HL-60 (cell line): Measurements from ENCODE around the gene FGF18.
A peak's percentile ranks its signal among the peaks of the same experiment; 100 is the strongest.

Source experiments
- DNase-seq, 2 experiments: peaks; one replicate each; pipeline ENCODE4 v3.0.0-alpha.2; 2010 to 2020; ENCODE audit warnings: low read depth in 1 of 2, low spot score in 1 of 2
- H3K27ac ChIP-seq: fragments of 250-450 bp; sonication (Bioruptor Pico); replicated peaks from 2 replicates; pipeline ENCODE4 v1.5.1; 2020; ENCODE audit warnings: mild to moderate bottlenecking, moderate library complexity
- H3K27me3 ChIP-seq: fragments of 250-450 bp; sonication (Bioruptor Pico); 2 replicates; pipeline ENCODE4 v1.5.1; 2021; ENCODE audit warnings: mild to moderate bottlenecking, moderate library complexity; ENCODE audit not compliant: insufficient read depth, poor library complexity, severe bottlenecking
- H3K4me3 ChIP-seq: replicated peaks from 2 replicates; pipeline ENCODE4 v1.5.1; 2011; ENCODE audit warnings: mild to moderate bottlenecking, control low read depth, low read length; ENCODE audit not compliant: insufficient read depth
- GABPA ChIP-seq: IDR thresholded peaks from 2 replicates; pipeline ENCODE4 v1.6.1; 2012; ENCODE audit warnings: low read depth
- POLR2AphosphoS5 ChIP-seq: IDR thresholded peaks from 2 replicates; pipeline ENCODE4 v1.6.1; 2012; ENCODE audit warnings: low read depth
- SPI1 ChIP-seq: IDR thresholded peaks from 2 replicates; pipeline ENCODE4 v1.6.1; 2012; ENCODE audit warnings: low read depth, mild to moderate bottlenecking, borderline replicate concordance
- TF ChIP-seq, protein P1 (sequence below): IDR thresholded peaks from one replicate; pipeline ENCODE4 v1.5.1; 2011; ENCODE audit warnings: low read length, control low read depth, inconsistent platforms; ENCODE audit not compliant: insufficient read depth
- TF ChIP-seq, protein P2 (sequence below): IDR thresholded peaks from 2 replicates; pipeline ENCODE4 v1.6.1; 2012; ENCODE audit warnings: low read depth; ENCODE audit not compliant: insufficient replicate concordance

Gene FGF18

DNA sequence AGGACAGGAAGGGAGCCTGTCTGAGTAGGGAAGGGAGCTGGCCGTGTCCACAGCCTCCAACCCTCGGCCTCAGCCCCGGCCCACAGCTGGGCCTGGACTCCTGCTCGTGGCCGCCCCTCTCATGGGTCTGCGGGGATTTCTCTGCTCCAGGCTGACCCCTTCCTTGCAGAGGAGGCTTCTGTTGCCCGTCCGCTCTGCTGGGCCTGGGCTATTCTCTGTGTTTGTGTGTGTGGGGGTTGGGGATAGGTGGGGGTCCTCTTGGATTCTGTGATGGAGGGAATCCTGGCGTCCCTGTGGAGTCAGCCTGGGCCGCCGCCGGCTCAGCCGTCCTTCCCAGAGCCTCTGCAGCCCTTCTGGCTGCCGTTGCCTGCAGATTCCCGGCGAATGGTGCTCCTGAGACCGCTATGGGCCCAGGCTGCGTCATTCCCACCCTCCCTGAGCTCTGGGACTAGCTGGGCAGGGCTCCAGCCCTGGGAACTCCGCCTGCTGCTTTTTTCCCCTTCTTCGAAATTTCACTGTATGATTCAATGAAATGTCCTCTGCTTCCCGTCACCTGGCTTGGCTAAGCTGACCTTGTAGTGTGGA lies 64.2 kb downstream of the FGF18 start:
- TF ChIP-seq SPI1 (no peak), POLR2AphosphoS5 (no peak), GABPA (no peak)
- TF ChIP-seq, protein P1, sequence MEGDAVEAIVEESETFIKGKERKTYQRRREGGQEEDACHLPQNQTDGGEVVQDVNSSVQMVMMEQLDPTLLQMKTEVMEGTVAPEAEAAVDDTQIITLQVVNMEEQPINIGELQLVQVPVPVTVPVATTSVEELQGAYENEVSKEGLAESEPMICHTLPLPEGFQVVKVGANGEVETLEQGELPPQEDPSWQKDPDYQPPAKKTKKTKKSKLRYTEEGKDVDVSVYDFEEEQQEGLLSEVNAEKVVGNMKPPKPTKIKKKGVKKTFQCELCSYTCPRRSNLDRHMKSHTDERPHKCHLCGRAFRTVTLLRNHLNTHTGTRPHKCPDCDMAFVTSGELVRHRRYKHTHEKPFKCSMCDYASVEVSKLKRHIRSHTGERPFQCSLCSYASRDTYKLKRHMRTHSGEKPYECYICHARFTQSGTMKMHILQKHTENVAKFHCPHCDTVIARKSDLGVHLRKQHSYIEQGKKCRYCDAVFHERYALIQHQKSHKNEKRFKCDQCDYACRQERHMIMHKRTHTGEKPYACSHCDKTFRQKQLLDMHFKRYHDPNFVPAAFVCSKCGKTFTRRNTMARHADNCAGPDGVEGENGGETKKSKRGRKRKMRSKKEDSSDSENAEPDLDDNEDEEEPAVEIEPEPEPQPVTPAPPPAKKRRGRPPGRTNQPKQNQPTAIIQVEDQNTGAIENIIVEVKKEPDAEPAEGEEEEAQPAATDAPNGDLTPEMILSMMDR = no peak
- TF ChIP-seq, protein P2, sequence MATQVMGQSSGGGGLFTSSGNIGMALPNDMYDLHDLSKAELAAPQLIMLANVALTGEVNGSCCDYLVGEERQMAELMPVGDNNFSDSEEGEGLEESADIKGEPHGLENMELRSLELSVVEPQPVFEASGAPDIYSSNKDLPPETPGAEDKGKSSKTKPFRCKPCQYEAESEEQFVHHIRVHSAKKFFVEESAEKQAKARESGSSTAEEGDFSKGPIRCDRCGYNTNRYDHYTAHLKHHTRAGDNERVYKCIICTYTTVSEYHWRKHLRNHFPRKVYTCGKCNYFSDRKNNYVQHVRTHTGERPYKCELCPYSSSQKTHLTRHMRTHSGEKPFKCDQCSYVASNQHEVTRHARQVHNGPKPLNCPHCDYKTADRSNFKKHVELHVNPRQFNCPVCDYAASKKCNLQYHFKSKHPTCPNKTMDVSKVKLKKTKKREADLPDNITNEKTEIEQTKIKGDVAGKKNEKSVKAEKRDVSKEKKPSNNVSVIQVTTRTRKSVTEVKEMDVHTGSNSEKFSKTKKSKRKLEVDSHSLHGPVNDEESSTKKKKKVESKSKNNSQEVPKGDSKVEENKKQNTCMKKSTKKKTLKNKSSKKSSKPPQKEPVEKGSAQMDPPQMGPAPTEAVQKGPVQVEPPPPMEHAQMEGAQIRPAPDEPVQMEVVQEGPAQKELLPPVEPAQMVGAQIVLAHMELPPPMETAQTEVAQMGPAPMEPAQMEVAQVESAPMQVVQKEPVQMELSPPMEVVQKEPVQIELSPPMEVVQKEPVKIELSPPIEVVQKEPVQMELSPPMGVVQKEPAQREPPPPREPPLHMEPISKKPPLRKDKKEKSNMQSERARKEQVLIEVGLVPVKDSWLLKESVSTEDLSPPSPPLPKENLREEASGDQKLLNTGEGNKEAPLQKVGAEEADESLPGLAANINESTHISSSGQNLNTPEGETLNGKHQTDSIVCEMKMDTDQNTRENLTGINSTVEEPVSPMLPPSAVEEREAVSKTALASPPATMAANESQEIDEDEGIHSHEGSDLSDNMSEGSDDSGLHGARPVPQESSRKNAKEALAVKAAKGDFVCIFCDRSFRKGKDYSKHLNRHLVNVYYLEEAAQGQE = no peak
- DNase-seq = no peak

DNA sequence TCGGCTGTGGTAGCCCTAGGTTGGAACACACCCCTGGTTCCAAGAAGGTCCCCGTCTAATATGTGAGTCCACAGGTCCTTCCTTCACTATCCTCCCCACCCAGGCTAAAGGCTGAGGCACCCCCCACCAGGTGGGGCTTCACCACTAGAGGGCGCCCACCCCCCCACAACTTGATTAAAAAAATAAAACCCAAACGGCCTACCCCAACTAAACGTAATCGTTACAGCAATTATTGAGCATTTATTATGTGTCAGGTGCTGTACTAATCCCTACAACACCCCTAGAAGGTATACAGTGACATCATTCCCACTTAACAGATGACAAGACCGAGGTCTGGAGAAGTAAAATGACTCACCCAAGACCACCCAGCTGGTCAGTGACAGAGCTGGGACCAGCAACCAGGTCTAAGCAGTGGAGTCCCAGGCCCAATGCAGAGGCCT lies 65.0 kb downstream of the FGF18 start:
- no peak overlapping the region for H3K27ac ChIP-seq
- peak in 1 of 2 experiments; percentile 21 for DNase-seq
- no peak overlapping the region for H3K4me3 ChIP-seq
- no peaks in the 10 kb centered on the region for H3K27me3 ChIP-seq
- TF ChIP-seq GABPA (no peak), SPI1 (no peak)
- TF ChIP-seq, protein P1 = peak; percentile 31

More for the DNA sequence above, 64.2 kb downstream of the FGF18 start:
- Histone ChIP-seq H3K27me3 (no peaks in the 10 kb centered on the region), H3K4me3 (no peak overlapping the region), H3K27ac (no peak overlapping the region)

DNA sequence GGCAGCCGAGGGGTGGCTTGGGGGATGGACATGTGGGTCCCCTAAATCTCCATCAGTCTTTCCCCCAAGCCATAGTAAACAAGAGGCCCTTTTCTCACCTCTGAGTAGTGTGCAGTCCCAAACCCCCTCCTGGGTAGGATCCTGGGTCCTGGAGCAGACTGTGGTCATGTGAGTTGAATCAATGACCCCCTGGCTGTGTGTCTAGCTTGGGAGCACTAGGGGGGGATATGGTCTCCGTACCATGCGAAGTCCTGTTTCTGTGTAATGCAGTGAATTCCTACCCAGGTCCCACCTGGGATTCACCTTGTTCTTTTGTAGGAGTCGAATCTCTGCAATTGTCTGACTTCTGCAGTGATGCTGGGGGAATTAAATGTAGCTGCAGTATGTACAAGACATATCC lies 66.2 kb downstream of the FGF18 start:
- Histone ChIP-seq H3K27me3 (no peaks in the 10 kb centered on the region), H3K27ac (no peak overlapping the region), H3K4me3 (no peak overlapping the region)
- DNase-seq = no peak
- TF ChIP-seq SPI1 (no peak), GABPA (no peak), POLR2AphosphoS5 (no peak)
- TF ChIP-seq, protein P2 = no peak
- TF ChIP-seq, protein P1 = no peak

DNA sequence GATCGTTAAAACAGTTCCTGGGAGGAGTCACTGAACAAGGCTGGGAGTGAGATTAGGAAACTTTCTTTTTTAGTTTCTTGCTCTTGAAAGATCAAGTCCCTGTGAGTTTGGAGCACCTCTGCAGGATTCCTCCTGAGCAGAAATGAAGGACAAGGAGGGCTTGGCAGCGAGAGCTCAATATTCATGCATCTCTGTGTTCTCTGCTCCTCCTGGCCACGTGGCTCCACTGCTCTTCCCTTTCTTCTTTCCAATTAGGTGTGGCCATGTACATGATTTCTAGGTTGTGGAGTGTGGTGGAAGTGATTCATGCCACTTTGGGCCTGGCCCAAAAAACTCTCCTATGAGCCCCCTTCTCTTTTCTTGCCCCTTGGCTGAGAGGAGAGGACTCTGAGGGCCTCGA lies 67.2 kb downstream of the FGF18 start:
- no peaks in the 10 kb centered on the region for H3K27me3 ChIP-seq
- H3K27ac ChIP-seq = no peak overlapping the region
- DNase-seq = no peak
- H3K4me3 ChIP-seq = no peak overlapping the region
- TF ChIP-seq POLR2AphosphoS5 (no peak), GABPA (no peak), SPI1 (no peak)
- TF ChIP-seq, protein P1 = no peak
- TF ChIP-seq, protein P2 = no peak
